Liver (tissue), 9 donors: Measurements from ENCODE around the gene MAOB. TPM values are rescaled to one million over a fixed set of nuclear protein-coding genes. Genes with fewer than 3 reads are reported as not detected.

Source experiments
- DNase-seq: peaks from one replicate; pipeline ENCODE4 v3.0.0-alpha.2; 2017; ENCODE audit warnings: low spot score
- H3K27ac ChIP-seq, 2 donors: one replicate each; pipeline ENCODE4 v1.7.0; 2013; ENCODE audit warnings: inconsistent platforms in 2 of 2, low read length in 2 of 2, control low read depth in 1 of 2, low read depth in 1 of 2, mild to moderate bottlenecking in 1 of 2
- H3K27me3 ChIP-seq, 4 donors: one replicate each; pipeline versions ENCODE4 v1.6.1 to v1.7.0; 2013; ENCODE audit warnings: low read length in 3 of 4, inconsistent platforms in 1 of 4, mild to moderate bottlenecking in 1 of 4, moderate library complexity in 1 of 4; ENCODE audit not compliant: control insufficient read depth in 4 of 4, insufficient read depth in 4 of 4
- H3K36me3 ChIP-seq, 4 donors: one replicate each; pipeline versions ENCODE4 v1.6.1 to v1.7.0; 2013; ENCODE audit warnings: low read length in 3 of 4, mild to moderate bottlenecking in 3 of 4, low read depth in 1 of 4, moderate library complexity in 1 of 4; ENCODE audit not compliant: control insufficient read depth in 4 of 4, insufficient read depth in 3 of 4
- H3K4me1 ChIP-seq, 4 donors: one replicate each; pipeline versions ENCODE4 v1.6.1 to v1.7.0; 2013; ENCODE audit warnings: low read length in 3 of 4, mild to moderate bottlenecking in 3 of 4, moderate library complexity in 1 of 4; ENCODE audit not compliant: control insufficient read depth in 4 of 4, insufficient read depth in 4 of 4
- H3K4me3 ChIP-seq, 3 donors: one replicate each; pipeline versions ENCODE4 v1.6.1 to v1.7.0; 2013; ENCODE audit warnings: low read length in 3 of 3, control low read depth in 1 of 3, low read depth in 1 of 3, mild to moderate bottlenecking in 1 of 3
- H3K9ac ChIP-seq, 2 donors: one replicate each; pipeline ENCODE4 v1.7.0; 2013; ENCODE audit warnings: low read length in 2 of 2, mild to moderate bottlenecking in 2 of 2, moderate library complexity in 2 of 2, control low read depth in 1 of 2, low read depth in 1 of 2
- H3K9me3 ChIP-seq, 4 donors: one replicate each; pipeline versions ENCODE4 v1.6.1 to v1.7.0; 2013; ENCODE audit warnings: low read length in 3 of 4; ENCODE audit not compliant: control insufficient read depth in 4 of 4
- FOXA1 ChIP-seq: IDR thresholded peaks from 2 replicates; pipeline ENCODE4 v1.6.1; 2016; ENCODE audit warnings: antibody characterized with exemption
- HNF4A ChIP-seq, 2 donors: conservative IDR thresholded peaks; 2 replicates each; pipeline ENCODE4 v1.6.1; 2016; ENCODE audit warnings: antibody characterized with exemption in 2 of 2, mild to moderate bottlenecking in 2 of 2
- JUND ChIP-seq, 2 donors: IDR thresholded peaks; 2 replicates each; pipeline ENCODE4 v1.6.1; 2016; ENCODE audit warnings: antibody characterized with exemption in 2 of 2
- NR2F2 ChIP-seq: IDR thresholded peaks from 2 replicates; pipeline ENCODE4 v1.6.1; 2016; ENCODE audit warnings: antibody characterized with exemption
- RAD21 ChIP-seq, 2 donors: IDR thresholded peaks; 2 replicates each; pipeline ENCODE4 v1.6.1; 2016; ENCODE audit warnings: antibody characterized with exemption in 2 of 2, mild to moderate bottlenecking in 2 of 2
- REST ChIP-seq: IDR thresholded peaks from 2 replicates; pipeline ENCODE4 v1.6.1; 2016; ENCODE audit warnings: antibody characterized with exemption, mild to moderate bottlenecking
- SP1 ChIP-seq: IDR thresholded peaks from 2 replicates; pipeline ENCODE4 v1.6.1; 2018; ENCODE audit warnings: antibody characterized with exemption, mild to moderate bottlenecking
- TAF1 ChIP-seq: conservative IDR thresholded peaks from 2 replicates; pipeline ENCODE4 v1.6.1; 2016; ENCODE audit warnings: antibody characterized with exemption, mild to moderate bottlenecking
- YY1 ChIP-seq: IDR thresholded peaks from 2 replicates; pipeline ENCODE4 v1.6.1; 2016; ENCODE audit warnings: antibody characterized with exemption, mild to moderate bottlenecking
- ZBTB33 ChIP-seq: IDR thresholded peaks from 2 replicates; pipeline ENCODE4 v1.6.1; 2016; ENCODE audit warnings: antibody characterized with exemption
- WGBS: extraction: QIAGEN DNeasy Blood & Tissue Kit; methylation state at CpG from one replicate; pipeline ENCODE4 v1.1.7; 2013; 5-methylcytosine and 5-hydroxymethylcytosine counted together
- polyA plus RNA-seq, 2 donors: library from polyadenylated mRNA; stranded (reverse) in 1 of 2; unstranded in 1 of 2; fragments of 200-250 nt in 1 of 2; fragments of >200 nt in 1 of 2; fragmentation: Nextera tagmentation in 1 of 2; extraction: Ambion mirVana in 1 of 2; gene quantifications; one replicate each; pipeline versions ENCODE4 v1.2.1 to v1.2.3, GENCODE V29; 2013 to 2015
- total RNA-seq, 2 donors: library from RNA; depleted of rRNA; stranded (reverse); fragments of >200 nt; gene quantifications; one replicate each; pipeline ENCODE4 v1.2.3, GENCODE V29; 2014
- TF ChIP-seq, protein P1 (sequence below): fragments of 150-350 bp; IDR thresholded peaks from 2 replicates; pipeline ENCODE4 v1.5.1; 2017; ENCODE audit warnings: improper control_type of control experiment, low read depth, low read length; ENCODE audit not compliant: missing input control
- TF ChIP-seq, protein P2 (sequence below): IDR thresholded peaks from 2 replicates; pipeline ENCODE4 v1.6.1; 2016; ENCODE audit warnings: antibody characterized with exemption
- donor health status: healthy.
- donor health status: healthy.
- donor health status: healthy.
- donor health status: healthy.
- donor health status: healthy.

MAOB gene
- total and polyA plus RNA-seq, 4 donors: 34.0 to 96.3 (median 72.6) TPM

GRCh38 chrX:43840265-43840664 is 42.0 kb downstream of the MAOB start:
- H3K9me3 ChIP-seq: no peaks in the 10 kb centered on the region
- DNase-seq: no peak
- H3K4me3 ChIP-seq: no peak overlapping the region
- peak overlapping the region in 1 of 2 donors; percentile 1 for H3K27ac ChIP-seq
- WGBS: 86% methylated on average over 3 of the region's 3 CpGs
- H3K9ac ChIP-seq: no peak overlapping the region
- peaks cover 2 to 10% (median 3%) of the 10 kb centered on the region in 4 donors for H3K4me1 ChIP-seq
- TF ChIP-seq RAD21 (IDR thresholded peaks at IDR 0.05) (no peak), JUND (IDR thresholded peaks at IDR 0.05) (no peak), ZBTB33 (no peak), FOXA1 (no peak), NR2F2 (no peak)
- H3K27me3 ChIP-seq: peaks cover 0 to 5% (median 0%) of the 10 kb centered on the region in 4 donors
- H3K36me3 ChIP-seq: peaks cover 0 to 3% (median 0%) of the 10 kb centered on the region in 4 donors

GRCh38 chrX:43836435-43837184 is 45.6 kb downstream of the MAOB start:
- TF ChIP-seq, protein P1, sequence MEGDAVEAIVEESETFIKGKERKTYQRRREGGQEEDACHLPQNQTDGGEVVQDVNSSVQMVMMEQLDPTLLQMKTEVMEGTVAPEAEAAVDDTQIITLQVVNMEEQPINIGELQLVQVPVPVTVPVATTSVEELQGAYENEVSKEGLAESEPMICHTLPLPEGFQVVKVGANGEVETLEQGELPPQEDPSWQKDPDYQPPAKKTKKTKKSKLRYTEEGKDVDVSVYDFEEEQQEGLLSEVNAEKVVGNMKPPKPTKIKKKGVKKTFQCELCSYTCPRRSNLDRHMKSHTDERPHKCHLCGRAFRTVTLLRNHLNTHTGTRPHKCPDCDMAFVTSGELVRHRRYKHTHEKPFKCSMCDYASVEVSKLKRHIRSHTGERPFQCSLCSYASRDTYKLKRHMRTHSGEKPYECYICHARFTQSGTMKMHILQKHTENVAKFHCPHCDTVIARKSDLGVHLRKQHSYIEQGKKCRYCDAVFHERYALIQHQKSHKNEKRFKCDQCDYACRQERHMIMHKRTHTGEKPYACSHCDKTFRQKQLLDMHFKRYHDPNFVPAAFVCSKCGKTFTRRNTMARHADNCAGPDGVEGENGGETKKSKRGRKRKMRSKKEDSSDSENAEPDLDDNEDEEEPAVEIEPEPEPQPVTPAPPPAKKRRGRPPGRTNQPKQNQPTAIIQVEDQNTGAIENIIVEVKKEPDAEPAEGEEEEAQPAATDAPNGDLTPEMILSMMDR: peak; percentile 60
- TF ChIP-seq TAF1 (no peak), REST (no peak), RAD21 (IDR thresholded peaks at IDR 0.05) (peak; percentile 72 to 81)
- no peak for DNase-seq
- Histone ChIP-seq H3K9me3 (no peaks in the 10 kb centered on the region), H3K36me3 (peaks cover 0 to 3% (median 0%) of the 10 kb centered on the region in 4 donors), H3K4me1 (peaks cover 0 to 6% (median 2%) of the 10 kb centered on the region in 4 donors), H3K27me3 (peaks cover 0 to 5% (median 0%) of the 10 kb centered on the region in 4 donors), H3K27ac (no peak overlapping the region), H3K4me3 (no peak overlapping the region), H3K9ac (no peak overlapping the region)
- WGBS: 30% methylated on average over 3 of the region's 3 CpGs

DNA sequence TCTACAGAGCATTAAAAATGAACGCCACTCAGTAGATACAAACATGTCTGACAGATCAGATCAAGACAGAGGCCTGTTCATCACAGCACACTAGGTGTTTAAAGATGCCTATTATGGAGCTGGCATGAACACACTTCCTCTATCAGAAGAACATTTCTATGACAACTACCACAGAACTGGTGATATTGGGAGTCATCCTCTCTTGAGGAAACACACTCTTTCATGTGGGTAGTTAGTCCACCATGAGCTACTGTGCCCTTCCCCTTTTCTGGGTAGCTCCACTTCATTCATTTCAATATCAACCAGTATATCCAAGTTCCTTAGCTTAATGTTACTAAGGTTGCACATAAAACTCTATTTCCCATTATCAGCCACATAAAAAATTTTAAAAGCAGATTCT is 46.7 kb downstream of the MAOB start:
- Histone ChIP-seq H3K4me1 (peaks cover 0 to 6% (median 2%) of the 10 kb centered on the region in 4 donors), H3K9me3 (no peaks in the 10 kb centered on the region), H3K27me3 (peaks cover 0 to 5% (median 0%) of the 10 kb centered on the region in 4 donors), H3K27ac (no peak overlapping the region), H3K9ac (no peak overlapping the region), H3K4me3 (no peak overlapping the region), H3K36me3 (peaks cover 0 to 3% (median 0%) of the 10 kb centered on the region in 4 donors)
- no peak for DNase-seq
- 94% methylated on average over 1 of the region's 1 CpG for WGBS
- TF ChIP-seq, protein P2, sequence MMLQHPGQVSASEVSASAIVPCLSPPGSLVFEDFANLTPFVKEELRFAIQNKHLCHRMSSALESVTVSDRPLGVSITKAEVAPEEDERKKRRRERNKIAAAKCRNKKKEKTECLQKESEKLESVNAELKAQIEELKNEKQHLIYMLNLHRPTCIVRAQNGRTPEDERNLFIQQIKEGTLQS: no peak
- TF ChIP-seq SP1 (no peak), YY1 (no peak), HNF4A (conservative IDR thresholded peaks at IDR 0.05) (no peak), NR2F2 (no peak), TAF1 (no peak)
